ENCODE measurements around the gene ATL1.
"Not testable (repeated sequence)": the region's sequence is repeated elsewhere in the genome, so short reads cannot be mapped to it uniquely, and the experiment has no call there.

Gene ATL1

DNA sequence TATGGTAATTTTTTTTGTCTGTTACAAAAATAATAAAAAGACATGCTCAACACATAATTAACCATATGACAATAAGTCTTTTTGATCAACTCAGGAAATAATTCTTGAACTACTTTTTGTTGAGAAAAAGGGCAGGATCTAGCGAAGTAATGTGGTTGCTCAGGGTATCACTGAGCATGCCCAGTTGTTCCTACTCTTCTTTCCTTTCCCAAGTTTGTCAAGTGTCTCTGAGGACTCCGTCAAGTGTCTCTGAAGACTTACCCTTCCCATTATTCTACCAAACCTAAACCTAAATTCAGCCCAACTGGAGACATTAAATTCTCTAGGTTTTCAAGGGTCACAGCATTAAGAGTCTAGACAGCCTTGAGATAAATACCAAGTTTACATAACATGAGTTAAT is 104.6 kb downstream of the ATL1 start:
- DNase-seq: not testable (repeated sequence)

DNA sequence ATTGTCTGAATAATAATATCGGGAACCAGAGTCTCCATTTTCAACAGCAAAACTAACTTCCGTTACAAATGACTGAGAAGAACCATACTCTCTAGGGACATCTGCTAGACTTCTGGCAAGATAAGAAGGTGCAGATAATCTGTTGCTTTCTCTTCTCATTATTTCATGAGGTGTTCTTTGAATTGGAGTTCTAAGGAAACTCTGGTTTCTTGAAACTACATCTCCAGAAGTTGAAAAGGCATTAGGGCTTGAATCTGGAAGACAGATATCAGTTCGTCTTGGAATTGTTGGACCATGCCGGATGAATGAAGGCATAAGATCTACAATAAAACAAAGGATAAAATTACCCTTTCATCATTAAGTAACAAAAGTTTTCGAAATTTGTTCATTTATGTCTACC is 105.4 kb downstream of the ATL1 start:
- not testable (repeated sequence) for DNase-seq

DNA sequence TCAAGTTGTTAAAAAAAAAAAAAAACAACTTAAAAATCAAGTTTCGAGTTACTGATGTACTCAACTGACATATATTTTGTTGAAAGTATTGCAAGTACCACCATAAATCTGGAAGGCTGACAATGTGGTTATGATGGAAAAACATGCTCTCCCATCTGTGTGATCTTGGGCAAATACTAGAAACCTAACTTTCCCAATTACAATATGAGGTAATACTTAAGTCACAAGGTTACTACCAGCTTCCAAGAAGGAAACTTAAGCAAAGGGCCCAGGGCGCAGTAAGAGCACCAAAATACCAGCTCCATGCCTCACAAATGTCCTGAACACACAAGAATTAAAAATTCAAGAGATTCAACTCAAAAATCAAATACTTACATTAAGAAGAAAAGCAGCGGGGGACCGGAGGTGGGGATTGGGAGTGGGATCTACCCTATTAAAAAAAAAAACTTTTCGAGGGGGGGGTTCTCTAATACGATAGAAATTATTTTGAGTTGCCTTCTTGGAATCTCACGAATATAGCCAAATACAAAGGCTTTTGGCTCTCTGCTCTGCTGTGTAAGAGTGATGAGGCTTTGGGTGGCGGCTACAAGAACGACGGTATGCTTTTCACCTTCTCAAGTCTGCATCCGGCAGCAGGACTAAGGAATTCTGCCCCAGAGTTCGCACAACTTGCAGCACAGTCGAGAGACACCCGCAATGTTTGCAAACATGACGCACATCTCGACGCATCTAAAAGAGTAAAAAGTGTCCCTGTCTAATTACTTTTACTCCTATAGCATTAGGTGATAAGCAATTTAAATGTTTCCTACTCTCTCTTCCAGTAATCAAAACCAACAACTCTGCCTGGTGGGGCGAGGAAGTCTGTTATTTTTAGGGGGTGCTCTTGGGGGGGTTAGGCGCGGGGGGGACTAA is 107.1 kb downstream of the ATL1 start:
- DNase-seq: peak; percentile 60

DNA sequence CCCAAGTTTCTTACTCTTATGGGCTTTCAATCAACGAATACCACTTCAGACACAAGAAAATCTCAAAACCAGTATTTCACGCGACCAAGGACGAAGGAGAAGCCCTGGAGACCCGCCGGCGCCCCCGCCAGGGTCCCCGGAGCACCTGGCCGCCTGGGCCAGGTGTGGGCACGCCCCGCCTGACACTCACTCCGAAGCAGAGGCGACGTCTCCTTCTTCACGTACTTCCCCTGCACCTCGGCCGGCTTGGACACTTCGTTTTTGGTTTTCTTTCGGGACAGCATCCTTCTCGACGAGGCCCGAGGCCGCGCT is 107.7 kb downstream of the ATL1 start:
- peak; percentile 34 for DNase-seq

DNA sequence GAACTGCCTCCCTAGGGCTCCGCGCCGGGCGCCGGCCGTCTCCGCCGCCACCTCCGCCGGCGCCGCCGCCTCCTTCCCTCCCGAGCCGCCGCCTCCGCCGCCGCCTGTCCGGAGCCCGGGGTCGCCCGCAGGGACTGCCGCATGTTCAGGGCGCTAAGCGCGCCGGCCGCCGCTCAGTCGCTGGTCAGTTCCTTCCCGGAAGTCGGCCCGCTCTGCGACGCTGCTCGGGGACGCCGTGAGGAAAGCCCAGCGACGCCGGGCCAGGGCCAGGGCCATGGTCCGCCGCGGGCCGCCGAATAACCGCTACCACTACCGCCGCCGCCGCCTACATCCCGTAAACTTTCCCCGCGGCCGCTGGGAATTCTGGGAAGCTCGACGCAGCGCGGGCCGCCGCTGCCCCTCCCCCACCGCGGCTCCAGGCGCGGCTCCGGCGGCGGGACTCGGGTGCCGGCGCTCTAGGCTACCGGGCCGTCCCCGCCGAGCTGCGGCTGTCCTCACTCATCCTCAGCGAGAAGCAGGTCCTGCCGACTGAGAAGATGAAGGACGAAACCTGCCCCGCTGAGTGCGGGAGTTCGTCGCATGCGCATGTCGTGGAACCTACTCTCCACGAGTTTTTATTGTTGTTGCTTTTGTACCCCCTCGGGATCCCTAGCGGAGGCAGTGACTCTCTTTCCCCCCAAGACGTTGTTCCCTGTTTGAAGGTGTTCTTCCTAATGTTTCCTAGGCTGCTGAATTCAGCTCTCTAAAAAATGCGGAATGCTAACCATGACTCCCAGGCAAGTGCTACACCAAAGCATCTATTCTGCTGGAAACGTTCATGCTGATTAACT is 108.3 kb downstream of the ATL1 start, which contains the start of gene SAV1:
Gene SAV1, minus strand, starts transcription at position 311 of the 830 bp plus-strand sequence. CDS start 339 bp downstream, outside the sequence.
- DNase-seq: peak; percentile 93

DNA sequence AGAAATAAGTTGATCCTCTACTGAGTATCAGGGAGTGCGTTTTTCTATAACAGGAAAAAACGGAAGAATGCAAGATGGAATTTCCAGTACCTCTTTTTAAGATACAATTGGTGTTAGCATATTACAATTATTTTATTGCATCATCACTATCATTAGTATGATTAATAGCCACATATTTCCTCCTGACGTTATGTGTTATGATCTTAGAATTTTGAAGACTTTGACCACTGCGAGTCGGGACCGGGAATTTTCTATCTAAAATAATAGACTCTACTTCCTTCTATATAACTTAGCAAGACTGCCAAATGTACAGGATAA is 108.8 kb downstream of the ATL1 start:
- DNase-seq: no peak

DNA sequence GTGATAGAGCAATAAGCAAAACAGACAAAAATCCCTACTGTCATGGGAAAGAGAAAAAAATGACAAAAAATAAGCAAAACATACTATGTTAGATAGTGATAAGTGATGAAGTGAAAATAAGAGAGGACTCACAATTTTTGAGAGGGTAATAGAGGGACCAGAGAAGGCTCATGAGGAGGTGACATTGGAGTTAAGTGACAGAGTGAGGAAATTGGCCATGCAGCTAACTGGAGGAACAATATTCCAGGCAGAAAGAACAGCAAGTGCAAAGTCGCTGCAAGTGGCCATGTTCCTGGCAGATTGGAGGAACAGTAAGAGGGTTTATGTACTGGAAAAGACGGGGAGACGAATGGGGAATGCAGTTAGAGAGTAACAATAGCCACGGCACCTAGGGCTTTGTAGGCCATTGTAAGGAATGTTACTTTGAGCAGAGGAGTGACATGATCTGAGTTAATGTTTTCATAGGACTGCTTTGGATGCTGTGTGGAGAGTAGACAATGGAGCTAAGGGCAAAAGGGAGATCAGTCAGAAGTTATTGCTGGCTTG is 109.6 kb downstream of the ATL1 start:
- DNase-seq: no peak

DNA sequence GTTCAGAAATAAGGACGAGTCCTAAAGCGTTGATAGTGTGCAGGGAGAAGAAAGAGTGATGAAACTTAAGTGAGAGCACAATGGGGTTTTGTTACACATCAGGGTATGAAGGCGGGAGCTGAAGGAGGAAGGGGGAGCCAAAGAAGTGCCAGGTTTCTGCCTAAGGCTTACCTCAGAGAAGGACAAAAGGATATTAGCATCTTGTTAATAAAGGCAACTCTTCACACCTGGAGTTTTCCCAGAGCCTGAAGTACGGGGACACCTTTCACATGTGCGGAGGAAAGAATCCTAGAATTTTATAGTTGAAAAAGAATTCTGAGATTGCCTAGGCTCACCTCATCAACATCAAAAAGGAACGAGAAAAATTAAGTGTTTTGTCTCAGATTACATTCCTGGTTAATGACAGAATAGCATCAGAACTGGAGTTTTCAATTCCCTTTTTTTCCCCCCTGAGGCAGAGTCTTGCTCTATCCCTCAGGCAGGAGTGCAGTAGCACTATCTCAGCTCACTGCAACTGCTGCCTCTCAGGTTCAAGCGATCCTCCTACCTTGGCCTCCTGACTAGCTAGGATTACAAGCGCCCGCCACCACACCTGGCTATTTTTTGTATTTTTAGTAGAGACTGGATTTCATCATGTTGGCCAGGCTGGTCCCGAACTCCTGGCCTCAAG is 110.4 kb downstream of the ATL1 start:
- no peak for DNase-seq

DNA sequence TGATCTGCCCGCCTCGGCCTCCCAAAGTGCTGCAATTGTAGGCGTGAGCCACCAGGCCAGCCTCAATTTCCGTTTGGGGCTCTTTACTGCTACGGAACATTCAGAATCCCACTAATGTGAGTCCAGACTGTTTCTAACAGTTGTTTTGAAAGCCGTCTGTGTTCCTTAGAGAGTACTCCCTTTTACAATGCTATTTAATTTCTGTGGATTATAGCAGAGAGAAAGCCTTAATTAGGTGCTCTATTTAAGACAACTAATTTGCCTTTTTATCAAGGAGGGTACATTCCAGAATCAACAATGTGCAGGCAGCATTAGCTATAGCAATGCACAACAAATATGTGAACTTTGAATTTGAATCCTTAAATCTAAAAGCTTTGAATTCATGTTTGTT is 110.9 kb downstream of the ATL1 start:
- no peak for DNase-seq

DNA sequence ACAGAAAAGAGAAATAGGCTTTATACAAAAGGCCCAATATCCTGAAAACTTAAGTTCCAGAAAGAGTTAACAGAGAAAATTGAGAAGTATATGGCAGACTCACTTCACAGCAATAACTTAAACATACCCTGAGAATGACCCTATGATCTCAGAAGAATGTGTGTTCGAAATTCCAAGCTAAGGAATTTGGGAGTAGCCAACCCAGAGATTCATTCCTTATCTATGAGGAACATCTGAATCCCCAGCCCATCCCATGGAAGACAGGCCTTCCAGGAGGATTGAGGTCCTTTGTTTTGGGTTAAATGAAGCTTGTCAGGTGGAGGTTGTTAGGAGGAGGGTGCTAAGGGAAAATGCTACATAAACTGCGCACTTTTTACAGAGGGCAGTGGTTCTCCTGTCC is 115.7 kb downstream of the ATL1 start:
- DNase-seq: no peak

DNA sequence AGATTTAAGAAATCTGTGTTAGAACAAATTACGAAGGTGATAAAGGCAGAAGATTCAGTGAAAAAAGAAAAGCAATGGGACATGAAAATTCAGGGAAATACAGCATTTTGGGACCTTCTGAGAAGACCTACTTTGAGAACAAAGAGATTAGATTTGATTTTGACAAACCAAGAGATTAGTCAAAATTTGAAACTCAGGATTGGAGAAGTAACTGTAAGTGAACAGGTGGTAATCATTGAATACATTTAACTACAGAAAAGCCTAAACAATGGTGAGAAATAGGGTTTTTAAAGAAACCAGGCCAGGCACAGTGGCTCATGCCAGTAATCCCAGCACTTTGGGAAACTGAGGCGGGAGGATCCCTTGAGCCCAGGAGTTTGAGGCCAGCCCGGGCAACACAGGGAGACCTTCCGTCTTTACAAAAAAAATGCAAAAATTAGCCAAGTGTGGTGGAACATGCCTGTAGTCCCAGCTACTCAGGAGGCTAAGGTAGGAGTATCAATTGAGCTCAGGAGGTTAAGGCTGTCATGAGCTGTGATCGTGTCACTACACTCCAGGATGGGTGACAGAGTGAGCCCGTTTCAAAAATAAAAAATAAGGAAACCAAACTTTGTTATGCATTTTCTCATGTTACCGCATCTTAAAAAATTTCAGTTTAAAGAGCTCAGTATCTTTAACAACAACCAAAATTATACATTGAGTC is 117.0 kb downstream of the ATL1 start:
- no peak for DNase-seq

DNA sequence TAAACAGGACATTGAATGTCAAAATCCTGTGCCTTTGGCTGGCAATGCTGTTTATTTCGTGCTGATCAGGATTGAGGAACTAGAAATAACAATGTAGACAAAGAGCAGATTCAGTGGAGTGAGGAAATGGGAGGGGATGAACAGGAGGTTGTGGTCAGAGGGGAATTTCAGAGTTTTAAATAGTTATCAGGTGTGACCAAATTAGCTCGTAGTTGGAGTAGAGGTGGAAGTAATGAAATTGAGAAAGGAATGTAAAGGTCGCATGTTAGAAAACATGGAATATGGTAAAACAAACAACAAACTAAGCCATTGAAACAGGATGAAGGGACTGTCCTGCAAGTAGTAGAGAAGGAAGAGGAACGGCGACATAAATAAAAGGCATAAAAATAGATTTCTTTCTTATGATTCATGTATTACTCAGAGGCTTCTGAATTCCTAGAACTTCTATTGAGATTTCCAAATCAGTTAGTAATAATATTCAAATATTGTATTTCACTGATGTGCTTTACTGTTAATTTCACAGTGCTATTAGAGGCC is 117.7 kb downstream of the ATL1 start:
- no peak for DNase-seq

DNA sequence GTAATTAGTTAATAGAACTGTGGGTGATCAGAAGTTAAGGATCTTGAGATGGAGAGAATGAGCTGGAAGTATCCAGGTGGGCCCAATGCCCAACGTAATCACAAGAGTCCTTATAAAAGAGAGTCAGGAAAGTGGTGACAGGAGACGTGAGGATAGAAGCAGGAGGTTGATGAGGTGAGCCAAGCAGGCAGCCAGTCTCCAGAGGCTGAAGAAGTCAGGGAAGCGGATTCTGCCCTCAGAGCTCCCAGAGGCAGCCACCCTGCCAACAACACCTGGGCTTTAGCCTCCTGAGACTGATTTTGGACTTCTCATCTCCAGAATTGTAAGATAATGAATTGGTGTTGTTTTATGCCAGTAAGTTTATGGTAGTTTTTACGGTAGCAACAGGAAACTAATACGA is 118.2 kb downstream of the ATL1 start:
- DNase-seq: no peak

DNA sequence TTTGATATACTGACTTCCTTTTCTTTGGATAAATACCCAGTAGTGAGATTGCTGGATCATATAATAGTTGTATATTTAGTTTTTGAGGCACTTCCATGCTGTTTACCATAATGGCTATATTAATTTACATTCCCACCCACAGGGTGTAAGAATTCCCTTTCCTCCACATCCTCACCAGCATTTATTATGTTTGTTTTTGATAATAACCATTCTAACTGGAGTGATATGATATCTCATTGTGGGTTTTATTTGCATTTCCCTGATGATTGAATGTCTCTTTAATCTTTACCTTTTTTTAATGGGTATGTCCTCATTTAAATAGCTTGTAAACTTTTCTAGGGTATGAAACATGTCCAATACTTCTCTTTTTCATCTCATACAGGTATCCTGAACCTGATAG is 119.7 kb downstream of the ATL1 start:
- no peak for DNase-seq
